K562 (cell line): ENCODE results near the gene API5. TPM values are rescaled to one million over a fixed set of nuclear protein-coding genes. Genes with fewer than 3 reads are reported as not detected.

Experiments used
- ARHGAP35 ChIP-seq: fragments of 450-650 bp; IDR thresholded peaks from 2 replicates; pipeline ENCODE4 v1.6.1; 2018; ENCODE audit not compliant: partially characterized antibody
- CBX2 ChIP-seq: fragments of 200-600 bp; sonication (generic); IDR thresholded peaks from one replicate; pipeline ENCODE4 v1.6.1; 2012; ENCODE audit warnings: mild to moderate bottlenecking, low read length, inconsistent platforms; ENCODE audit not compliant: insufficient read depth, poor library complexity, severe bottlenecking
- CCNT2 ChIP-seq: IDR thresholded peaks from 2 replicates; pipeline ENCODE4 v1.6.1; 2011; ENCODE audit warnings: borderline replicate concordance, low read depth, mild to moderate bottlenecking, moderate library complexity, mixed read lengths, low read length; ENCODE audit not compliant: insufficient read length; ENCODE audit errors: extremely low read depth
- CSDE1 ChIP-seq, 2 experiments: fragments of 450-650 bp; IDR thresholded peaks; 2 replicates each; pipeline ENCODE4 v1.6.1; 2016; ENCODE audit warnings: mild to moderate bottlenecking in 1 of 2
- ELF2 ChIP-seq: fragments of 250-450 bp; sonication (Bioruptor Pico); IDR thresholded peaks from 2 replicates; pipeline ENCODE4 v1.5.0; 2021; ENCODE audit warnings: mild to moderate bottlenecking
- MTF1 ChIP-seq: fragments of 250-450 bp; sonication (Bioruptor Pico); IDR thresholded peaks from 2 replicates; pipeline ENCODE4 v1.9.0; 2021; ENCODE audit warnings: moderate library complexity, mild to moderate bottlenecking, inconsistent platforms, borderline replicate concordance
- RUNX1 ChIP-seq: sonication (generic); IDR thresholded peaks from 2 replicates; pipeline ENCODE4 v1.6.1; 2016; ENCODE audit warnings: antibody characterized with exemption, low read depth
- SLC30A9 ChIP-seq: fragments of 250-450 bp; sonication (Bioruptor Pico); IDR thresholded peaks from 2 replicates; pipeline ENCODE4 v1.8.0; 2022; ENCODE audit warnings: mild to moderate bottlenecking, moderate library complexity
- SMARCA5 ChIP-seq: fragments of 450-650 bp; IDR thresholded peaks from 2 replicates; pipeline ENCODE4 v1.6.1; 2016
- ZNF140 ChIP-seq: fragments of 250-450 bp; sonication (Bioruptor Pico); IDR thresholded peaks from 2 replicates; pipeline ENCODE4 v1.8.0; 2021; ENCODE audit warnings: moderate library complexity, mild to moderate bottlenecking, inconsistent platforms
- ZNF175 ChIP-seq: fragments of 200-800 bp; sonication (Bioruptor generic); IDR thresholded peaks from 2 replicates; pipeline ENCODE4 v1.6.1; 2016; ENCODE audit warnings: low read depth, mild to moderate bottlenecking, missing genetic modification characterization, missing compliant biosample characterization
- polyA plus RNA-seq, 8 experiments: library from polyadenylated mRNA; depleted of rRNA in 4 of 8; stranded (reverse) in 5 of 8; unstranded in 3 of 8; fragments of >200 nt; fragmentation: Nextera tagmentation in 2 of 8; fragmentation: Illumina TruSeq in 1 of 8; extraction: Ambion mirVana in 2 of 8; extraction: Trizol in 1 of 8; gene quantifications; 2 replicates each; pipeline versions ENCODE4 v1.2.1 to v1.2.3, GENCODE V29; 2011 to 2014; ENCODE audit warnings: inconsistent platforms in 1 of 8, missing spikeins in 1 of 8
- total RNA-seq, 7 experiments: library from RNA; depleted of rRNA in 6 of 7; stranded (reverse); fragments of >200 nt in 6 of 7; fragmentation: Illumina TruSeq in 2 of 7; extraction: Trizol in 2 of 7; gene quantifications; 2 replicates each; pipeline versions ENCODE4 v1.2.1 to v1.2.3, GENCODE V29; 2011 to 2021; ENCODE audit warnings: low replicate concordance in 1 of 7
- TF ChIP-seq, protein P1 (sequence below), 2 experiments: fragments of 450-650 bp; conservative IDR thresholded peaks; 2 replicates each; pipeline ENCODE4 v1.6.1; 2017; ENCODE audit warnings: mild to moderate bottlenecking in 2 of 2, moderate library complexity in 2 of 2
- TF ChIP-seq, protein P2 (sequence below): fragments of 450-650 bp; IDR thresholded peaks from 2 replicates; pipeline ENCODE4 v1.6.1; 2017; ENCODE audit warnings: antibody characterized with exemption, mild to moderate bottlenecking
- TF ChIP-seq, protein P3 (sequence below): sonication (generic); formaldehyde crosslinking; IDR thresholded peaks from 2 replicates; pipeline ENCODE4 v1.8.1; 2023; ENCODE audit warnings: mild to moderate bottlenecking, missing genetic modification reagents
- TF ChIP-seq, protein P4 (sequence below), 2 experiments: fragments of 450-650 bp; IDR thresholded peaks; 2 replicates each; pipeline ENCODE4 v1.6.1; 2018; ENCODE audit warnings: mild to moderate bottlenecking in 2 of 2, low read depth in 1 of 2; ENCODE audit not compliant: partially characterized antibody in 2 of 2

The API5 gene
- total and polyA plus RNA-seq, 9 of the 15 experiments (the other 6 are each of a cell fraction or from before 2014, with no cell fraction given), result 59.8 to 146 (median 123) TPM

DNA sequence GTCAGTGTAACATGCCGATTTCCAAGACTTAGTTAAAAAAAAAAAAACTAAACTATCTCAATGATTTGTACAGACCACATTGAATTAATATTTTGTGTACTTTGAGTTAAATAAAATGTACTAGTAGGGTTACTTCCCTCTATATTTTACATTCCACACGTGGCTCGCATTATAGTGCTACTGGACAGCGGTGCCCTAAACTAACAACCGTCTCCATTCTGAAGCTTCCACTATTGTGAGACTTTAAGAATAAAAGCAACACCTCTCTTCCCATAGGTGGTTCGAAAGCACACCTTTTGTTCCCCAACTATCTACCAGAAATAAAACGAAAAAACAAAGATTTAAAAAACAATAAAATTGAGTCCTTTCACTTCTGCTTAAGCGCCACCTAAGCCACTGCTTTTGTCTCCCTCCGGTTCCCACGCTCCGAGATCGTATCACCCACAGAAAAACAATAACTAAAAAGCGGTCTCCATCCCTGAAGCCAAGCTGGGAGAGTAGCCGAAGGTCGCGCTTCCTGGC lies 46.5 kb downstream of the API5 start (continued):
- TF ChIP-seq, protein P1, sequence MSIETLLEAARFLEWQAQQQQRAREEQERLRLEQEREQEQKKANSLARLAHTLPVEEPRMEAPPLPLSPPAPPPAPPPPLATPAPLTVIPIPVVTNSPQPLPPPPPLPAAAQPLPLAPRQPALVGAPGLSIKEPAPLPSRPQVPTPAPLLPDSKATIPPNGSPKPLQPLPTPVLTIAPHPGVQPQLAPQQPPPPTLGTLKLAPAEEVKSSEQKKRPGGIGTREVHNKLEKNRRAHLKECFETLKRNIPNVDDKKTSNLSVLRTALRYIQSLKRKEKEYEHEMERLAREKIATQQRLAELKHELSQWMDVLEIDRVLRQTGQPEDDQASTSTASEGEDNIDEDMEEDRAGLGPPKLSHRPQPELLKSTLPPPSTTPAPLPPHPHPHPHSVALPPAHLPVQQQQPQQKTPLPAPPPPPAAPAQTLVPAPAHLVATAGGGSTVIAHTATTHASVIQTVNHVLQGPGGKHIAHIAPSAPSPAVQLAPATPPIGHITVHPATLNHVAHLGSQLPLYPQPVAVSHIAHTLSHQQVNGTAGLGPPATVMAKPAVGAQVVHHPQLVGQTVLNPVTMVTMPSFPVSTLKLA (conservative IDR thresholded peaks at IDR 0.05), result peak; percentile 51 to 64; a peak in 3 of 4 replicates
- TF ChIP-seq ELF2 (no peak), SLC30A9 (CRISPR knock-in tag) (no peak), RUNX1 (no peak), ZNF140 (CRISPR knock-in tag) (no peak), ZNF175 (CRISPR knock-in tag) (no peak), SMARCA5 (no peak), MTF1 (CRISPR knock-in tag) (no peak), CBX2 (no peak), CSDE1 (IDR thresholded peaks at IDR 0.05) (no peak), CCNT2 (no peak), ARHGAP35 (no peak)
- TF ChIP-seq, protein P2, sequence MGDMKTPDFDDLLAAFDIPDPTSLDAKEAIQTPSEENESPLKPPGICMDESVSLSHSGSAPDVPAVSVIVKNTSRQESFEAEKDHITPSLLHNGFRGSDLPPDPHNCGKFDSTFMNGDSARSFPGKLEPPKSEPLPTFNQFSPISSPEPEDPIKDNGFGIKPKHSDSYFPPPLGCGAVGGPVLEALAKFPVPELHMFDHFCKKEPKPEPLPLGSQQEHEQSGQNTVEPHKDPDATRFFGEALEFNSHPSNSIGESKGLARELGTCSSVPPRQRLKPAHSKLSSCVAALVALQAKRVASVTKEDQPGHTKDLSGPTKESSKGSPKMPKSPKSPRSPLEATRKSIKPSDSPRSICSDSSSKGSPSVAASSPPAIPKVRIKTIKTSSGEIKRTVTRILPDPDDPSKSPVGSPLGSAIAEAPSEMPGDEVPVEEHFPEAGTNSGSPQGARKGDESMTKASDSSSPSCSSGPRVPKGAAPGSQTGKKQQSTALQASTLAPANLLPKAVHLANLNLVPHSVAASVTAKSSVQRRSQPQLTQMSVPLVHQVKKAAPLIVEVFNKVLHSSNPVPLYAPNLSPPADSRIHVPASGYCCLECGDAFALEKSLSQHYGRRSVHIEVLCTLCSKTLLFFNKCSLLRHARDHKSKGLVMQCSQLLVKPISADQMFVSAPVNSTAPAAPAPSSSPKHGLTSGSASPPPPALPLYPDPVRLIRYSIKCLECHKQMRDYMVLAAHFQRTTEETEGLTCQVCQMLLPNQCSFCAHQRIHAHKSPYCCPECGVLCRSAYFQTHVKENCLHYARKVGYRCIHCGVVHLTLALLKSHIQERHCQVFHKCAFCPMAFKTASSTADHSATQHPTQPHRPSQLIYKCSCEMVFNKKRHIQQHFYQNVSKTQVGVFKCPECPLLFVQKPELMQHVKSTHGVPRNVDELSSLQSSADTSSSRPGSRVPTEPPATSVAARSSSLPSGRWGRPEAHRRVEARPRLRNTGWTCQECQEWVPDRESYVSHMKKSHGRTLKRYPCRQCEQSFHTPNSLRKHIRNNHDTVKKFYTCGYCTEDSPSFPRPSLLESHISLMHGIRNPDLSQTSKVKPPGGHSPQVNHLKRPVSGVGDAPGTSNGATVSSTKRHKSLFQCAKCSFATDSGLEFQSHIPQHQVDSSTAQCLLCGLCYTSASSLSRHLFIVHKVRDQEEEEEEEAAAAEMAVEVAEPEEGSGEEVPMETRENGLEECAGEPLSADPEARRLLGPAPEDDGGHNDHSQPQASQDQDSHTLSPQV, result no peak; the same call in 1 of the 2 replicates
- TF ChIP-seq, protein P3, sequence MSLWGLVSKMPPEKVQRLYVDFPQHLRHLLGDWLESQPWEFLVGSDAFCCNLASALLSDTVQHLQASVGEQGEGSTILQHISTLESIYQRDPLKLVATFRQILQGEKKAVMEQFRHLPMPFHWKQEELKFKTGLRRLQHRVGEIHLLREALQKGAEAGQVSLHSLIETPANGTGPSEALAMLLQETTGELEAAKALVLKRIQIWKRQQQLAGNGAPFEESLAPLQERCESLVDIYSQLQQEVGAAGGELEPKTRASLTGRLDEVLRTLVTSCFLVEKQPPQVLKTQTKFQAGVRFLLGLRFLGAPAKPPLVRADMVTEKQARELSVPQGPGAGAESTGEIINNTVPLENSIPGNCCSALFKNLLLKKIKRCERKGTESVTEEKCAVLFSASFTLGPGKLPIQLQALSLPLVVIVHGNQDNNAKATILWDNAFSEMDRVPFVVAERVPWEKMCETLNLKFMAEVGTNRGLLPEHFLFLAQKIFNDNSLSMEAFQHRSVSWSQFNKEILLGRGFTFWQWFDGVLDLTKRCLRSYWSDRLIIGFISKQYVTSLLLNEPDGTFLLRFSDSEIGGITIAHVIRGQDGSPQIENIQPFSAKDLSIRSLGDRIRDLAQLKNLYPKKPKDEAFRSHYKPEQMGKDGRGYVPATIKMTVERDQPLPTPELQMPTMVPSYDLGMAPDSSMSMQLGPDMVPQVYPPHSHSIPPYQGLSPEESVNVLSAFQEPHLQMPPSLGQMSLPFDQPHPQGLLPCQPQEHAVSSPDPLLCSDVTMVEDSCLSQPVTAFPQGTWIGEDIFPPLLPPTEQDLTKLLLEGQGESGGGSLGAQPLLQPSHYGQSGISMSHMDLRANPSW (CRISPR knock-in tag), result no peak
- TF ChIP-seq, protein P4, sequence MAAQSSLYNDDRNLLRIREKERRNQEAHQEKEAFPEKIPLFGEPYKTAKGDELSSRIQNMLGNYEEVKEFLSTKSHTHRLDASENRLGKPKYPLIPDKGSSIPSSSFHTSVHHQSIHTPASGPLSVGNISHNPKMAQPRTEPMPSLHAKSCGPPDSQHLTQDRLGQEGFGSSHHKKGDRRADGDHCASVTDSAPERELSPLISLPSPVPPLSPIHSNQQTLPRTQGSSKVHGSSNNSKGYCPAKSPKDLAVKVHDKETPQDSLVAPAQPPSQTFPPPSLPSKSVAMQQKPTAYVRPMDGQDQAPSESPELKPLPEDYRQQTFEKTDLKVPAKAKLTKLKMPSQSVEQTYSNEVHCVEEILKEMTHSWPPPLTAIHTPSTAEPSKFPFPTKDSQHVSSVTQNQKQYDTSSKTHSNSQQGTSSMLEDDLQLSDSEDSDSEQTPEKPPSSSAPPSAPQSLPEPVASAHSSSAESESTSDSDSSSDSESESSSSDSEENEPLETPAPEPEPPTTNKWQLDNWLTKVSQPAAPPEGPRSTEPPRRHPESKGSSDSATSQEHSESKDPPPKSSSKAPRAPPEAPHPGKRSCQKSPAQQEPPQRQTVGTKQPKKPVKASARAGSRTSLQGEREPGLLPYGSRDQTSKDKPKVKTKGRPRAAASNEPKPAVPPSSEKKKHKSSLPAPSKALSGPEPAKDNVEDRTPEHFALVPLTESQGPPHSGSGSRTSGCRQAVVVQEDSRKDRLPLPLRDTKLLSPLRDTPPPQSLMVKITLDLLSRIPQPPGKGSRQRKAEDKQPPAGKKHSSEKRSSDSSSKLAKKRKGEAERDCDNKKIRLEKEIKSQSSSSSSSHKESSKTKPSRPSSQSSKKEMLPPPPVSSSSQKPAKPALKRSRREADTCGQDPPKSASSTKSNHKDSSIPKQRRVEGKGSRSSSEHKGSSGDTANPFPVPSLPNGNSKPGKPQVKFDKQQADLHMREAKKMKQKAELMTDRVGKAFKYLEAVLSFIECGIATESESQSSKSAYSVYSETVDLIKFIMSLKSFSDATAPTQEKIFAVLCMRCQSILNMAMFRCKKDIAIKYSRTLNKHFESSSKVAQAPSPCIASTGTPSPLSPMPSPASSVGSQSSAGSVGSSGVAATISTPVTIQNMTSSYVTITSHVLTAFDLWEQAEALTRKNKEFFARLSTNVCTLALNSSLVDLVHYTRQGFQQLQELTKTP (IDR thresholded peaks at IDR 0.05; ENCODE audit: low read depth in 1 of 2, partially characterized antibody in 2 of 2), result peak in 1 of 2 experiments; percentile 13
